DND-41 (cell line): ENCODE measurements around the gene NT5M.
A peak's percentile ranks its signal among the peaks of the same experiment; 100 is the strongest.
"Not testable (repeated sequence)": the region's sequence is repeated elsewhere in the genome, so short reads cannot be mapped to it uniquely, and the experiment has no call there.

Experiments used
- ATAC-seq: fragments of 200-7000 bp; cut with Tn5 transposase; 3 replicates; pipeline ENCODE4 v1.9.1; 2021; ENCODE audit warnings: low read depth; ENCODE audit not compliant: insufficient read depth
- DNase-seq: peaks from one replicate; pipeline ENCODE4 v3.0.0-alpha.2; 2020
- H2AFZ ChIP-seq: 2 replicates; pipeline ENCODE4 v1.6.0; 2012; ENCODE audit warnings: low read depth, low read length
- H3K27ac ChIP-seq: 2 replicates; pipeline ENCODE4 v1.5.1; 2012; ENCODE audit warnings: low read length, inconsistent platforms
- H3K27me3 ChIP-seq: fragments of 200-600 bp; sonication (generic); 2 replicates; pipeline ENCODE4 v1.6.0; 2012; ENCODE audit warnings: low read length, mild to moderate bottlenecking, inconsistent platforms; ENCODE audit not compliant: insufficient read depth, poor library complexity
- H3K36me3 ChIP-seq: 2 replicates; pipeline ENCODE4 v1.5.1; 2012; ENCODE audit warnings: low read length, inconsistent platforms; ENCODE audit not compliant: insufficient read depth
- H3K4me1 ChIP-seq: 2 replicates; pipeline ENCODE4 v1.5.1; 2012; ENCODE audit warnings: mild to moderate bottlenecking, low read length; ENCODE audit not compliant: insufficient read depth
- H3K4me2 ChIP-seq: 2 replicates; pipeline ENCODE4 v1.6.0; 2012; ENCODE audit warnings: mild to moderate bottlenecking, moderate library complexity, low read length, inconsistent platforms; ENCODE audit not compliant: insufficient read depth
- H3K4me3 ChIP-seq, 2 experiments: fragments of 200-600 bp in 1 of 2; shearing (Covaris generic) in 1 of 2; 2 replicates each; pipeline ENCODE4 v1.5.1; 2012 to 2016; ENCODE audit warnings: inconsistent platforms in 2 of 2, low read length in 2 of 2, mild to moderate bottlenecking in 2 of 2, low read depth in 1 of 2, moderate library complexity in 1 of 2
- H3K79me2 ChIP-seq: 2 replicates; pipeline ENCODE4 v1.6.0; 2012; ENCODE audit warnings: low read length, inconsistent platforms; ENCODE audit not compliant: insufficient read depth
- H3K9ac ChIP-seq: 2 replicates; pipeline ENCODE4 v1.6.0; 2012; ENCODE audit warnings: low read depth, mild to moderate bottlenecking, inconsistent platforms, low read length, moderate library complexity
- H3K9me3 ChIP-seq: 2 replicates; pipeline ENCODE4 v1.5.1; 2012; ENCODE audit warnings: low read length, moderate library complexity, mild to moderate bottlenecking, inconsistent platforms; ENCODE audit not compliant: insufficient read depth, severe bottlenecking
- H4K20me1 ChIP-seq: 2 replicates; pipeline ENCODE4 v1.6.0; 2012; ENCODE audit warnings: low read length; ENCODE audit not compliant: insufficient read depth
- EZH2 ChIP-seq: IDR thresholded peaks from 3 replicates; pipeline ENCODE4 v1.6.1; 2012; ENCODE audit warnings: borderline replicate concordance, low read depth, mild to moderate bottlenecking, moderate library complexity, low read length, inconsistent platforms; ENCODE audit not compliant: severe bottlenecking
- TF ChIP-seq, protein P1 (sequence below): IDR thresholded peaks from 2 replicates; pipeline ENCODE4 v1.5.1; 2012; ENCODE audit warnings: borderline replicate concordance, low read length, moderate library complexity, mild to moderate bottlenecking; ENCODE audit not compliant: poor library complexity, severe bottlenecking; ENCODE audit errors: extremely low read depth

The NT5M gene

DNA sequence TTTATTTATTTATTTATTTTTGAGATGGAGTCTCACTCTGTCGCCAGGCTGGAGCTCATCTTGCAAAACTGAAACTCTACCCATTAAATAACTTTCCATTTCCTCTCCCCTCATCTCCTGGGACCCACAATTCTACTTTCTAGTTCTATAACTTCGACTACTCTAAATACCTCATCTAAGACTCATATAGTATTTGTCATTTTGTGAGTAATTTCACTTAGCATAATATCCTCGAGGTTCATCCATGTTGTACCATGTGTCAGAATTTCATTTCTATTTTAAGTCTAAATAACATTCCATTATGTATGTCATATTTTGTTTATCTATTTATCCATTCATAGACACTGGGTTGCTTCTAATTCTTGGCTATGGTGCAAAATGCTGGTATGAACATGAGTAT lies 5.1 kb upstream of the NT5M start:
- no peak for TF ChIP-seq EZH2
- TF ChIP-seq, protein P1, sequence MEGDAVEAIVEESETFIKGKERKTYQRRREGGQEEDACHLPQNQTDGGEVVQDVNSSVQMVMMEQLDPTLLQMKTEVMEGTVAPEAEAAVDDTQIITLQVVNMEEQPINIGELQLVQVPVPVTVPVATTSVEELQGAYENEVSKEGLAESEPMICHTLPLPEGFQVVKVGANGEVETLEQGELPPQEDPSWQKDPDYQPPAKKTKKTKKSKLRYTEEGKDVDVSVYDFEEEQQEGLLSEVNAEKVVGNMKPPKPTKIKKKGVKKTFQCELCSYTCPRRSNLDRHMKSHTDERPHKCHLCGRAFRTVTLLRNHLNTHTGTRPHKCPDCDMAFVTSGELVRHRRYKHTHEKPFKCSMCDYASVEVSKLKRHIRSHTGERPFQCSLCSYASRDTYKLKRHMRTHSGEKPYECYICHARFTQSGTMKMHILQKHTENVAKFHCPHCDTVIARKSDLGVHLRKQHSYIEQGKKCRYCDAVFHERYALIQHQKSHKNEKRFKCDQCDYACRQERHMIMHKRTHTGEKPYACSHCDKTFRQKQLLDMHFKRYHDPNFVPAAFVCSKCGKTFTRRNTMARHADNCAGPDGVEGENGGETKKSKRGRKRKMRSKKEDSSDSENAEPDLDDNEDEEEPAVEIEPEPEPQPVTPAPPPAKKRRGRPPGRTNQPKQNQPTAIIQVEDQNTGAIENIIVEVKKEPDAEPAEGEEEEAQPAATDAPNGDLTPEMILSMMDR, result no peak
- Histone ChIP-seq H3K27me3 (no peaks in the 10 kb centered on the region), H3K9me3 (no peaks in the 10 kb centered on the region), H3K9ac (no peak overlapping the region), H4K20me1 (no peaks in the 10 kb centered on the region), H3K27ac (no peak overlapping the region), H3K4me2 (no peak overlapping the region), H3K4me3 (no peak overlapping the region), H3K79me2 (no peaks in the 10 kb centered on the region), H2AFZ (no peak overlapping the region), H3K36me3 (no peaks in the 10 kb centered on the region), H3K4me1 (peaks cover 11% of the 10 kb centered on the region)
- ATAC-seq (no peak), DNase-seq (no peak)

DNA sequence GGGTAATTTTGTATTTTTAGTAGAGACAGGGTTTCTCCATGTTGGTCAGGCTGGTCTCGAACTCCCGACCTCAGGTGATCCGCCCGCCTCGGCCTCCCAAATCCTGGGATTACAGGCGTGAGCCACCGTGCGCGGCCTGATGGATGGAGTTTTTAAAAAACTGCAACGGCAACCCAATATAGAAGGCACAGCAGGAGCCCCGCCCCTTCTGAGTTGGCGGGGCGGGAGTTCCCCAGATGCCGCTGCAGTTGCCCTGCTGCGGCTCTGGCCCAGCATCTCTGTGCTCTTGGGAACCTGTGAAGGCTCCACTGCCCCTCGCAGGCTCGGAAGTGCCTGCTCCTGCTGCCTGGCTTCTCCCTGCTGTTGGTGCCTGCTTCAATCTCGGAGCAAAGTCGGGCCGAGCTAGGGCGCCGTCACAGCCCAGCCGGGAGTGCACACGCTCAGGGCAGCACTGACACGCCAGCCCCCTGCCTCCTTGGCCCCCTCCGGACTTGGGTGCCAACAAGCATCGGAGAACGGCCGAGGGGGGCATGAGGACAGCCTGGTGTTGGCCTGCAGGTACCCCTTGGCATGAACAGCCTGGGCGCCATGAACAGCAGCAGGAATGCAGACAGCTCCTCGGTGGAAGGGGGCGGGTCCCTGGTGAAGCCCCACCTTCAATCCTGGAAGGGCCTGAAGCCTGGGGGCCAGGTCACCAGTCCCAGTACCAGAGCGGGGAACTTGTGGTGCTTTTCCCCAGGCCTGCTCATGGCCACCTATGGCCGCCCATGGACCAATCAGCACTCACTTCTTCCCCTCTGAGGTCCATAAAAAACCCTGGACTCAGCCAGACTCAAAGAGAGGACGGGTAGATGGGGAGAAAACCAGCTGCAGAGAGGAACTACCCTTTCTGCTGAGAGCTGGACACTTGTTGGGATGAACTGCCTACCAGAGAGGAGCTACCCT lies 2.3 kb upstream of the NT5M start:
- Histone ChIP-seq H3K27ac (no peak overlapping the region), H3K79me2 (peaks cover 9% of the 10 kb centered on the region), H3K9ac (no peak overlapping the region), H4K20me1 (no peaks in the 10 kb centered on the region; the same call in 1 of the 2 replicates), H2AFZ (no peak overlapping the region), H3K27me3 (no peaks in the 10 kb centered on the region), H3K4me1 (peaks cover 34% of the 10 kb centered on the region), H3K36me3 (no peaks in the 10 kb centered on the region), H3K4me2 (no peak overlapping the region), H3K9me3 (no peaks in the 10 kb centered on the region), H3K4me3 (no peak overlapping the region)
- ATAC-seq (no peak), DNase-seq (no peak)
- no peak for TF ChIP-seq EZH2
- TF ChIP-seq, protein P1, result no peak

DNA sequence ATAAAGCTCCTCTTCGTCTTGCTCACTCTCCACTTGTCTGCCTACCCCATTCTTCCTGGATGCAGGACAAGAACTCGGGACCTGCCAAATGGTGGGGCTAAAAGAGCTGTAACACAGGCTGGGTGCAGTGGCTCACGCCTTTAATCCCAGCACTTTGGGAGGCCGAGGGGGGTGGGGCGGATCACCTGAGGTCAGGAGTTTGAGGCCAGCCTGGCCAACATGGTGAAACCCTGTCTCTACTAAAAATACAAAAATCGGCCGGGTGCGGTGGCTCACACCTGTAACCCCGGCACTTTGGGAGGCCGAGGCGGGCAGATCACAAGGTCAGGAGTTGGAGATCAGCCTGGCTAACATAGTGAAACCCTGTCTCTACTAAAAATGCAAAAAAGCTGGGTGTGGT lies 1.5 kb upstream of the NT5M start:
- not testable (repeated sequence) for H3K4me2 ChIP-seq, H3K9me3 ChIP-seq, H3K27ac ChIP-seq, H2AFZ ChIP-seq, H3K9ac ChIP-seq, H4K20me1 ChIP-seq, H3K4me3 ChIP-seq, DNase-seq, H3K36me3 ChIP-seq, H3K27me3 ChIP-seq, H3K79me2 ChIP-seq, ATAC-seq
- peaks cover 38% of the 10 kb centered on the region for H3K4me1 ChIP-seq

DNA sequence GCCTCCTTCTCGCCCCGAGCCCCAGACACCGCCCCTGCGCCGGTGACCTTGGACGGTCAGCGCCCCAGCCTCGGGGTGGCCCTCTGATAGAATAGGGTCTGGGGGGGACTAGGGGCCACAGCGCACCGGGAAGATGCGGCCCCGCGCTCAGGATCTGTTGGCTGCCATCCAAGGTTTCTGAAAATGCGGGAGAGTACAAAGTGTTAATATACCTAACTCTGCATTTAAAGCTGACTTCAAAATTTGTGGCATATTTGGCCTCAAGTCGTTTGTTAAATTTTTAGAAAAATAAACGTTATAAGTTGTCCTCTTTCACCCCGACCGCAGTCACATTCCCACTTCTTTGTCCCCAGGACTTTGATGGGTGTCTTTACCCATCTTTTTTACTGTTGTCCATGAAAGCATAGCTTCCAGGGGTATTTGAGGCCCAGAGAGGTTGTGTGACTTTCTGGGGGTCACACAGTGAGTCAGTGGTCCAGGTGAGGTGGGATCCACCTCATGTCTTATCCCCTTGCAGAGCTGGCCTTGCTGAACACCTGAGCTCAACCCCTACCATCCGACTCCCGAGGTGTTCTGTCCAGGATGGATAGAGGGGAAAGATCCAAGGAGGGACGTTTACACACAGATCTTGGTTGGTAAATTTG lies 796 bp downstream of the NT5M start:
- Histone ChIP-seq H3K4me1 (peaks cover 38% of the 10 kb centered on the region), H3K27me3 (no peaks in the 10 kb centered on the region), H3K9ac (peak overlapping the region; percentile 84), H3K4me3 (peak overlapping the region; percentile 83 to 84), H3K79me2 (peaks cover 9% of the 10 kb centered on the region), H3K36me3 (no peaks in the 10 kb centered on the region), H3K4me2 (peak overlapping the region; percentile 93), H4K20me1 (no peaks in the 10 kb centered on the region; the same call in 1 of the 2 replicates), H3K9me3 (no peaks in the 10 kb centered on the region), H3K27ac (peak overlapping the region; percentile 91), H2AFZ (peak overlapping the region; percentile 100)
- DNase-seq (no peak), ATAC-seq (no peak)
- no peak for TF ChIP-seq EZH2
- TF ChIP-seq, protein P1, result no peak
